C4-2B (cell line): ENCODE measurements around the gene DNASE1L1.
A peak's percentile ranks its signal among the peaks of the same experiment; 100 is the strongest.

Source experiments
- H3K27ac ChIP-seq: fragments of 450-650 bp; 2 replicates; pipeline ENCODE4 v1.5.1; 2017
- CTCF ChIP-seq: fragments of 450-650 bp; conservative IDR thresholded peaks from 2 replicates; pipeline ENCODE4 v1.5.1; 2017; ENCODE audit warnings: mild to moderate bottlenecking
- ZFX ChIP-seq: fragments of 450-650 bp; IDR thresholded peaks from 2 replicates; pipeline ENCODE4 v1.6.1; 2017

The DNASE1L1 gene

GRCh38 chrX:154413142-154413541 lies 4.1 kb upstream of the DNASE1L1 start:
- TF ChIP-seq CTCF (no peak), ZFX (no peak)
- H3K27ac ChIP-seq = no peak overlapping the region

GRCh38 chrX:154412468-154412867 lies 3.4 kb upstream of the DNASE1L1 start:
- no peak for TF ChIP-seq ZFX
- no peak for TF ChIP-seq CTCF
- H3K27ac ChIP-seq = peak overlapping the region; percentile 99

- H3K27ac ChIP-seq = peak overlapping the region; percentile 99
- TF ChIP-seq ZFX (no peak; the same call in 1 of the 2 replicates), CTCF (no peak)
These were observed 2.9 kb upstream of the DNASE1L1 start for GRCh38 chrX:154411981-154412340.

- H3K27ac ChIP-seq = no peak overlapping the region
- TF ChIP-seq CTCF (no peak), ZFX (no peak)
These were observed 314 bp downstream of the DNASE1L1 start for GRCh38 chrX:154408659-154409221.

- no peak overlapping the region for H3K27ac ChIP-seq
- TF ChIP-seq ZFX (no peak), CTCF (no peak)
These were observed 4.3 kb downstream of the DNASE1L1 start for GRCh38 chrX:154404625-154405192.

- TF ChIP-seq CTCF = no peak
- TF ChIP-seq ZFX = no peak
- H3K27ac ChIP-seq = no peak overlapping the region
These were observed 5.2 kb downstream of the DNASE1L1 start for GRCh38 chrX:154403858-154404257.

GRCh38 chrX:154403192-154403591 lies 5.9 kb downstream of the DNASE1L1 start:
- no peak overlapping the region; the same call in 1 of the 2 replicates for H3K27ac ChIP-seq
- TF ChIP-seq ZFX = no peak
- TF ChIP-seq CTCF = no peak
